Activated naive CD4-positive, alpha-beta T cell treated with anti-CD3 and anti-CD28 coated beads, Interleukin-2, amount 50 U/mL, for 72 hours (primary cell): ENCODE data around the gene SYP. TPM values are rescaled to one million over a fixed set of nuclear protein-coding genes. Genes with fewer than 3 reads are reported as not detected.
"Not testable (repeated sequence)": the region's sequence is repeated elsewhere in the genome, so short reads cannot be mapped to it uniquely, and the experiment has no call there.

Experiments used
- ATAC-seq, 2 donors: fragments of 150-1000 bp; cut with Tn5 transposase; 2 replicates each; pipeline ENCODE4 v1.10.0; 2021; ENCODE audit warnings: mild to moderate bottlenecking in 2 of 2, moderate library complexity in 2 of 2
- DNase-seq, 2 donors: peaks; one replicate each; pipeline ENCODE4 v3.0.0; 2021 to 2022; ENCODE audit warnings: low spot score in 2 of 2
- H3K27ac Mint-ChIP-seq, 2 donors: one replicate each; pipeline ENCODE4 v1.8.0; 2022; ENCODE audit warnings: mild to moderate bottlenecking in 2 of 2, mixed read lengths in 2 of 2
- H3K36me3 Mint-ChIP-seq, 2 donors: one replicate each; pipeline ENCODE4 v1.8.0; 2022; ENCODE audit warnings: mixed read lengths in 2 of 2
- H3K9me3 Mint-ChIP-seq, 2 donors: one replicate each; pipeline ENCODE4 v1.8.0; 2022; ENCODE audit warnings: mixed read lengths in 2 of 2
- total RNA-seq, 2 donors: library from RNA; stranded (reverse); gene quantifications; one replicate each; pipeline ENCODE4 v1.2.3, GENCODE V29; 2022

Gene SYP
- total RNA-seq, 2 donors from 2014 or later: 11.2 to 69.3 TPM

GRCh38 chrX:49143154-49143553 is 56.8 kb downstream of the SYP start:
- not testable (repeated sequence) for H3K27ac Mint-ChIP-seq, DNase-seq, H3K9me3 Mint-ChIP-seq
- ATAC-seq: peak in 1 of 2 donors; percentile 53
- H3K36me3 Mint-ChIP-seq: peaks cover 0 to 11% of the 10 kb centered on the region in 2 donors

GRCh38 chrX:49142264-49142663 is 57.7 kb downstream of the SYP start:
- peaks cover 0 to 11% of the 10 kb centered on the region in 2 donors for H3K36me3 Mint-ChIP-seq
- H3K9me3 Mint-ChIP-seq, DNase-seq, ATAC-seq, H3K27ac Mint-ChIP-seq: not testable (repeated sequence)

- H3K36me3 Mint-ChIP-seq: peaks cover 0 to 11% of the 10 kb centered on the region in 2 donors
- DNase-seq (no peak), ATAC-seq (no peak)
- no peaks in the 10 kb centered on the region for H3K9me3 Mint-ChIP-seq
- no peak overlapping the region for H3K27ac Mint-ChIP-seq
Observed at GRCh38 chrX:49139713-49140112, 60.3 kb downstream of the SYP start.

Other genes starting within 250 kb of the SYP start
- 10 to 100 TPM; 76.8 to 82.4 TPM for gene OTUD5, start 242.6 kb downstream of the SYP start, total RNA-seq
- 10 to 100 TPM in 1 of 2 donors, 1 to 10 TPM in 1; 4.9 to 15.5 TPM for gene KCND1, start 228.3 kb downstream of the SYP start, total RNA-seq
- 100 to 1,000 TPM in 1 of 2 donors, 10 to 100 TPM in 1; 92.3 to 140 TPM for gene GRIPAP1, start 197.9 kb downstream of the SYP start, total RNA-seq
- 10 to 100 TPM; 34.8 to 41.8 TPM for gene TFE3, start 156.8 kb downstream of the SYP start, total RNA-seq
- gene CCDC120, start 141.2 kb downstream of the SYP start, total RNA-seq: 1 to 10 TPM; 4.5 to 5.7 TPM
- gene PRAF2, start 126.2 kb downstream of the SYP start, total RNA-seq: 10 to 100 TPM; 10.9 to 40.9 TPM
- 10 to 100 TPM; 24.6 to 57.5 TPM for gene WDR45, start 120.3 kb downstream of the SYP start, total RNA-seq
- gene GPKOW, start 76.5 kb downstream of the SYP start, total RNA-seq: 10 to 100 TPM; 15.6 to 24.5 TPM
- 1 to 10 TPM; 1.2 to 3.6 TPM for gene MAGIX, start 37.4 kb downstream of the SYP start, total RNA-seq
- gene PLP2, start 28.3 kb downstream of the SYP start, total RNA-seq: 100 to 1,000 TPM; 142 to 169 TPM
- 10 to 100 TPM; 22.8 to 27.3 TPM for gene PRICKLE3, start 13.8 kb downstream of the SYP start, total RNA-seq
- gene CACNA1F, start 33.1 kb upstream of the SYP start, total RNA-seq: 1 to 10 TPM; 1.7 to 2.6 TPM
- gene CCDC22, start 35.3 kb upstream of the SYP start, total RNA-seq: 10 to 100 TPM; 18.3 to 26.4 TPM
- gene FOXP3, start 64.5 kb upstream of the SYP start, total RNA-seq: 10 to 100 TPM in 1 of 2 donors, 1 to 10 TPM in 1; 5.4 to 24.3 TPM
- gene PPP1R3F, start 69.6 kb upstream of the SYP start, total RNA-seq: 1 to 10 TPM; 4.2 to 5.3 TPM
- not detected for gene GAGE10, start 103.5 kb upstream of the SYP start, total RNA-seq
- not detected for gene GAGE12J, start 121.8 kb upstream of the SYP start, total RNA-seq
- not detected for gene GAGE13, start 131.4 kb upstream of the SYP start, total RNA-seq